ENCODE measurements around the gene TRIM17.

GRCh38 chr1:228403231-228403631, 13.4 kb downstream of the TRIM17 start:
- TF ChIP-seq EZH2 (IDR thresholded peaks at IDR 0.05; ENCODE audit: low read depth) (no peak), CTCF (conservative IDR thresholded peaks at IDR 0.05) (no peak)
